Fibroblast of lung (primary cell): ENCODE measurements around the gene SLC2A1.

Experiments used
- CTCF ChIP-seq, 2 donors: IDR thresholded peaks in 1 of 2; conservative IDR thresholded peaks in 1 of 2; 1 replicate in 1 of 2; 2 replicates in 1 of 2; pipeline ENCODE4 v1.5.1; 2011 to 2012; ENCODE audit warnings: low read length in 2 of 2, control low read depth in 1 of 2, inconsistent platforms in 1 of 2, low read depth in 1 of 2, mild to moderate bottlenecking in 1 of 2
- EZH2 ChIP-seq: IDR thresholded peaks from 2 replicates; pipeline ENCODE4 v1.5.1; 2012; ENCODE audit warnings: low read length, control low read depth, mild to moderate bottlenecking; ENCODE audit errors: missing control alignments

DNA sequence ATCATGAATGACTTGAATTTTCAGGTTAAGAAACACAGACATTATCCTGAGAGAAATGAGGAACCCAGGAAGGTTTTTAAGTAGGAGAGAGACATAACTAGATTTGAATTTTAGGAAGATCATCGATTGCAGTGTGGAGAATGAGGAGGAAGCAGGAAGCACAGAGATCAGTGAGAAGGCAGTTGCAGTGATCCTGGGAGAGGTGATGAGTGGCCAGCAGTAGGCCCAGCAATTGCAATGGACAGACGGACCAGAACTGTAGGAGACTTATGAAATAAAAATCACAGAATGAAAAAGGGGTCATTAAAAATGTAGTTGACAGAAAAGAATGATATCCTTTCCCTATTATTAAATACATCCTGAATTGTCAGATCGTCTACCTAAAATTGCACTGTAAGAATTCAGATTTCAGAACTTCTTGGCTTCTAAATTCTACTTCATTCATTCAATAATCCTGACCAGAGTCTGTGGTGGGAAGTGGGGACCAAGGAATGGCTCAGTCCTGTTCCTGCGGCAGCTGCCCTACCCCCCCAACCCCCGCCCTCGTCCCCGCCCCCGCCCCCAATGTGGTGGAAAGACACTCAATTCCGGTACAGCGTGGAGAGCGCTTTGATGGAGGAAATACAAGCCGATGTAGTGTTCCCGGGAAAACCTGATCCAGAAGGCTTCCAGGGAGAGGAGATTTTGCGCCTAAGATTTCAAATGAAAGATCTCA lies 35.1 kb downstream of the SLC2A1 start:
- TF ChIP-seq CTCF (conservative IDR thresholded peaks at IDR 0.05 in 1 of 2, IDR thresholded peaks at IDR 0.05 in 1 of 2; ENCODE audit: low read depth in 1 of 2, low read length in 2 of 2) (no peak), EZH2 (no peak)
